Fibroblast of the conjunctiva (primary cell): ENCODE measurements around the gene DNMT3A.
"Not testable (repeated sequence)": the region's sequence is repeated elsewhere in the genome, so short reads cannot be mapped to it uniquely, and the experiment has no call there.

Experiments
- DNase-seq: peaks from one replicate; pipeline ENCODE4 v3.0.0-alpha.2; 2010; ENCODE audit warnings: low read depth

Gene DNMT3A

DNA sequence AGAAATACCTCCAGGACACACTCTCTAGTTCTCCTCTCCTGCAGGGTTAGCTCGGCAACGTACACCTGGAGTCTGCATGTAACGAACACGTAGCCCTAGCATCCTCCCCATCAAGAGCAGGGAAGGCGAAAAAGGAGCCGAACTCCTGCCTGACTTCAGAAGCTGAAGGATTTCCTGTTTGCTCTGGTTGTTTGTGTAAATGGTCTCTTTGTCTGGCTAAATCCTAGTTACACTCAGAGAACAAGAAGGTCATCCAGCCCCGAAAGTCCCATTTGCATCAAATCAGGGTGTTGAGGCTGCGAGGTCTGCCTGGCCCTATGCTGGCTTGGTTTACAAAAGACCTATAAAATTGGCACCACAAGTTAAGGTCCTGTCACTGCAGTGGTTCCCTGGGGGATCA, 107.0 kb downstream of the DNMT3A start:
- no peak for DNase-seq

GRCh38 chr2:25233916-25234605, 107.7 kb downstream of the DNMT3A start:
- DNase-seq, result no peak

DNA sequence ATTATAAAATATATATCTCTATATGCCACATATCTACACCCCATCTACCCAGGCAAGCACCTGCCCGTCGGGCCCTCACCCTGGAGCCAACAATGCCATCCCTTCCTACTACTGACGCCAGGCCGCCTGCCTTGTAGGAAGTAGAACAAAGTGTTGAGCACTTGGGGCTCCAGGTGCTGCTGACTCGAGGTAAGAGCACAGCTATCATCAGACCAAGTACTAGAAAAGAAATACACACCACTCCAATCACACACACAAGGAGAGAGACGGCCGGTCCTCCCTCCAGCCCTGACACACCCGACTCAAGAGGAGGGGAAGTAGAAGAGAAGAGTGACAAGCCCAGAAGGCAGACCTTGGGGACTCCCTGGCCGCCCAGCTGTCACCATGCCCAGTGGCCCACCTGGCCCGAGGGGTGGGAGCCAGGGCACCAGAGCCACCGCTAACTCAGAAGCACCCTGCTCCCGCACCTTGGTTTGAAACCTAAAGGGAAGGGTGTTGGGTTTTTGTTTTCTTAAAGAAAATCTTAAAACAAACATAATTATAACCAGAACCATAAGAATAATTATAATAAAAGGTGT, 109.4 kb downstream of the DNMT3A start:
- DNase-seq, result no peak

GRCh38 chr2:25230948-25231311, 110.8 kb downstream of the DNMT3A start:
- no peak for DNase-seq

- no peak for DNase-seq
These were observed 111.4 kb downstream of the DNMT3A start for GRCh38 chr2:25230198-25230947.

DNA sequence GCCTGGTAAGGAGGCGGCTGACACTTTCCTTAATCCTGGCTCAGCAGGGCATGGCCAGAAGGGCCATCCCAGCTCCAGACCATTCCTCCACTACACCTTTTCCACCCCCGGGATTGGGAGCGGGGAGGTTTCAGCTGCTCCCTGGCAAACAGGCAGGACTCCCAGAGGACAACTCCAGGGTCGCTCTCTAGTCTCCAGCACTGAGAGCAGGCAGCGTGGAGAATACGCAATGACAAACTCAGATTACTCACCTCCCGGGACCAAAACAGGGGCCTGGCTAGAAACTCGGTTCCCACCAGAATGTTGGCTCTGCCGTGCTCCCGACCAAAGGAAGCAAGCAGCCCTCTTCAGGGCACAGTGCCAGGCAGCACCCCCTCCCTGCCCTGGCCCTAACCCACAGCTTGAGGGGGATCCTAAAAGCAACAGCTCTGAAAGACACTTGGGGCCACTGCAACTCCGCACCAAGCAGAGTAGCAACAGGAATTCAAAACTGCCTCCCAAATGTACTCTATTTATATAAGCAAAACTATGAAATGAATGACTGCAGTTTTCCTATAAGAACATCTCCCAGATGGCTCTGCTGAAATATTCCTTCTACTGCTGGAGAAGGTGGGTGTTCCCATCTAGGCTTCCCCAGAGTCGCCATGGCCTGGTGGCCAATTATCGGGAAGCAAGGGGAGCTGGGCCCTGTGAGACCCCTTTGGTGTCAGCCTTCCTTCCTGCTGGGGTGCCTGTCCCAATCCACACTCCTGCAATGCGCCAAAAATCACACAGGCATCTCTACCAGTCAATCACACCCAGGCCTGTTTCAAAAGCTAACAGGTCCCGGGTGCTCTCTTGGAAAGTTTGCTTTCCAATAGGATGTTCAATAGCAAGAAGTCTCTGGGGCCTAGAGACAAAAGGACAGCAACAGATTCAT, 112.2 kb downstream of the DNMT3A start:
- DNase-seq, result no peak

- DNase-seq, result peak; percentile 67
These were observed 112.9 kb downstream of the DNMT3A start for GRCh38 chr2:25228848-25229278.

DNA sequence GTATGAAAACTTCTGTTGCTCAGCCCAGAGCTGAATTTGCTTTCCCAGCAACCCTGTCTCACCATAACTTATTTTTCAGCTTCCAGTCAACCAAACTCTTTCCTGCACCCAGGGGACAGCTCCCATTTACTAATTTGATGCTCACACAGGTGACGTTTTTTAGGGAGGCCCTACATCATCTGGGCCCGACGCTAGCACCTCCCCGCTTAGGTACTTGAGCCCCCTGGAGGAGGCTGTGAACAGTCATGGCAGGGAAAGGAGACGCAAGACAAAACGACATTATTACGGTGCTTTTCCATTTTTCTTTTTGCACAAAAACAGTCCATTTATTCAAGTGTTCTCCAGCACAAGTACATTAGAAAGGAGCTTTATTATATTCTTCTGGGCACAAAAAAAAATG, 114.1 kb downstream of the DNMT3A start:
- no peak for DNase-seq

- DNase-seq, result no peak
These were observed 114.9 kb downstream of the DNMT3A start for GRCh38 chr2:25226827-25227226.

DNA sequence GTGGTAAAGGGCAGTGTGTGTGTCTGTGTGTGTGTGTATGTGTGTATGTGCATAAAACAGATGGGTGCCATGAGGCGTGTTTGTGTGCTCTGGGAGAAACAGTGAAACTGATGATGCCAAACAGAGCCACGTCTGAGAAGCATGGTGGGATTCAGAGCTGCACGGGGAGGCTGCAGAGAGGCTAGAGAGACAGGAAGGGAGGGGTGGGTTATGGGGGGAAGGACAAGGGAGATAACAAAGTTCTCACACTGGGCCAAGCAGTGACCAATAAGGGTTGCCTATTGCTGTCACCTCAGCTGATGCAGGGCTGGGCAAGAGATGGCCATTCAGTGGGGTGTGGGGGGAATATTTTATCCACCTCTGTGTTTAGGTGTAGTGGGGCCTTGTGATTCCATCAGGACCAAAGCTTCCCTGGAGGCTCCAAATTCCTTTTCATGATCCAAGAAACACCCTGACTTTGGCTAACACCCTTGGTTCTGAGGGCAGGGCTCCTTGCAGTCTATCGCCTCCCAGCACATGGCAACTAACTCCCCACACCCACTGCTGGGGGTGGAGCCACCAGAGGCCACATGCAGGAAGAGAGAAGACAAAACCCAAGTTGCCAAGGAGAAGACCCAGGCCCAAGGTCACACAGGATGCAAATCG, 119.1 kb downstream of the DNMT3A start:
- no peak for DNase-seq

GRCh38 chr2:25221579-25221978, 120.1 kb downstream of the DNMT3A start:
- no peak for DNase-seq

GRCh38 chr2:25220313-25220712, 121.4 kb downstream of the DNMT3A start:
- no peak for DNase-seq

GRCh38 chr2:25219621-25220020, 122.1 kb downstream of the DNMT3A start:
- no peak for DNase-seq

DNA sequence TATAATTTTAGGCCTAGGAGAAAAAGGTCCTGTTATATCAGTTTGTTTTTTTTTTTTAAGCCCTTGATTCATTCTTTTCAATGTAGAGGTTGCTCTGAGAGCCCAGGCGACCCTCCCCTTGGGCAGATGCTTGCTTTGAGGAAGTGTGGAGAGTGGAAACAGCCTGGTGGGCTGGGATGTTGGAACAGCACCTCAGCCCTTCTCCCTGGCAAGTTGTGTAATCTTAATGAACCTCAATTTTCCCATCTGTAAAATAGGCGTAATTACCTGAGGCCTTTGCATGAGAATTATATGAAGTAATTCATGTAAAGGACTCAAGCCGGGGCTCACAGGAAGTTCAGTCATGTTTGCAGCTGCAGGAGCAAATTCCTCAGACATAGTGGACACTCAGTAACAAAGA, 123.6 kb downstream of the DNMT3A start:
- DNase-seq, result no peak

GRCh38 chr2:25215948-25216679, 125.6 kb downstream of the DNMT3A start:
- peak; percentile 43 for DNase-seq

- no peak for DNase-seq
These were observed 126.5 kb downstream of the DNMT3A start for GRCh38 chr2:25215232-25215631.

DNA sequence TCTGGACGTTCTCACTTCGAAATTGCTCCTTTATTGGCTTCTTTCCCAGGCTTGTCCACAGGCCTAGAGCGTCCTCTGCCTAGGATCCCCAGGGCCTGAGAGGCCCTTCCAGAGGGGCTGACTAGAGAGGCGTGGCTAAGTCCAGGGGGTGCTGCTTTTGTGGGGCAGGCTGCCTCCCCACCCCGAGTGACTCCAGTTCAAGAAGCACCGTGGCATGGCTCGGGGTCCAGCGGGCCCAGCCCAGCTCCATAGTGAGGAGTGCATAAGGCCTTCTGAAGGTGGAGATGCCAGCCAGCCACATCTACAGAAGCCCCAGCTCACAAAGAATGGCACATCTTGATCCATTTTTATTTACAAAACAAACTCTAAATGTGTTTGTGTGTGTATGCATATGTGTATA, 128.5 kb downstream of the DNMT3A start:
- DNase-seq, result no peak

- not testable (repeated sequence) for DNase-seq
These were observed 130.8 kb downstream of the DNMT3A start for GRCh38 chr2:25210923-25211322.

GRCh38 chr2:25207078-25207545, 134.6 kb downstream of the DNMT3A start:
- no peak for DNase-seq

- DNase-seq, result no peak
These were observed 137.4 kb downstream of the DNMT3A start for GRCh38 chr2:25204190-25204838.
